Fibroblast of lung (primary cell): ENCODE measurements around the gene ABLIM2. TPM values are rescaled to one million over a fixed set of nuclear protein-coding genes. Genes with fewer than 3 reads are reported as not detected.

ENCODE experiments used
- DNase-seq, 2 donors: peaks; one replicate each; pipeline versions ENCODE4 v3.0.0 to v3.0.0-alpha.2; 2010; ENCODE audit warnings: low read depth in 2 of 2
- H2AFZ ChIP-seq: 2 replicates; pipeline ENCODE4 v1.5.1; 2012; ENCODE audit warnings: low read length, control low read depth, inconsistent platforms
- H3K27ac ChIP-seq: 2 replicates; pipeline ENCODE4 v1.5.1; 2011; ENCODE audit warnings: low read length, control low read depth; ENCODE audit not compliant: insufficient read depth
- H3K27me3 ChIP-seq: 2 replicates; pipeline ENCODE4 v1.5.1; 2011; ENCODE audit warnings: mild to moderate bottlenecking, low read length; ENCODE audit not compliant: control insufficient read depth, insufficient read depth
- H3K36me3 ChIP-seq: 2 replicates; pipeline ENCODE4 v1.5.1; 2011; ENCODE audit warnings: low read length; ENCODE audit not compliant: control insufficient read depth, insufficient read depth
- H3K4me1 ChIP-seq: 2 replicates; pipeline ENCODE4 v1.5.1; 2011; ENCODE audit warnings: low read length; ENCODE audit not compliant: control insufficient read depth, insufficient read depth; ENCODE audit errors: extremely low read depth
- H3K4me2 ChIP-seq: 2 replicates; pipeline ENCODE4 v1.5.1; 2011; ENCODE audit warnings: low read length, control low read depth; ENCODE audit not compliant: insufficient read depth; ENCODE audit errors: extremely low read depth
- H3K4me3 ChIP-seq, 4 experiments: fragments of 200-600 bp in 1 of 4; sonication (generic) in 1 of 4; replicated peaks in 1 of 4; 2 replicates each; pipeline ENCODE4 v1.5.1; 2011 to 2016; ENCODE audit warnings: low read length in 4 of 4, low read depth in 3 of 4, mild to moderate bottlenecking in 3 of 4, control low read depth in 2 of 4, inconsistent platforms in 1 of 4, mixed read lengths in 1 of 4; ENCODE audit not compliant: insufficient read depth in 1 of 4; ENCODE audit errors: control extremely low read depth in 1 of 4
- H3K79me2 ChIP-seq: 2 replicates; pipeline ENCODE4 v1.5.1; 2012; ENCODE audit warnings: mild to moderate bottlenecking, low read length, inconsistent platforms; ENCODE audit not compliant: control insufficient read depth, insufficient read depth
- H3K9ac ChIP-seq: 2 replicates; pipeline ENCODE4 v1.5.1; 2011; ENCODE audit warnings: mild to moderate bottlenecking, low read length, control low read depth; ENCODE audit not compliant: insufficient read depth
- H3K9me3 ChIP-seq: 2 replicates; pipeline ENCODE4 v1.5.1; 2012; ENCODE audit warnings: low read depth, low read length; ENCODE audit not compliant: control insufficient read depth, insufficient read depth
- H4K20me1 ChIP-seq: 2 replicates; pipeline ENCODE4 v1.5.1; 2011; ENCODE audit warnings: low read length; ENCODE audit not compliant: control insufficient read depth, insufficient read depth; ENCODE audit errors: extremely low read depth
- CTCF ChIP-seq, 2 donors: IDR thresholded peaks in 1 of 2; conservative IDR thresholded peaks in 1 of 2; 1 replicate in 1 of 2; 2 replicates in 1 of 2; pipeline ENCODE4 v1.5.1; 2011 to 2012; ENCODE audit warnings: low read length in 2 of 2, control low read depth in 1 of 2, inconsistent platforms in 1 of 2, low read depth in 1 of 2, mild to moderate bottlenecking in 1 of 2
- EZH2 ChIP-seq: IDR thresholded peaks from 2 replicates; pipeline ENCODE4 v1.5.1; 2012; ENCODE audit warnings: low read length, control low read depth, mild to moderate bottlenecking; ENCODE audit errors: missing control alignments
- polyA plus RNA-seq, 2 donors: library from polyadenylated mRNA; depleted of rRNA in 1 of 2; stranded (reverse) in 1 of 2; unstranded in 1 of 2; fragments of >200 nt; gene quantifications; 2 replicates each; pipeline ENCODE4 v1.2.1, GENCODE V29; 2011 to 2012; ENCODE audit warnings: missing spikeins in 1 of 2
- total RNA-seq: library from RNA; depleted of rRNA; stranded (reverse); fragments of >200 nt; gene quantifications from 2 replicates; pipeline ENCODE4 v1.2.1, GENCODE V29; 2014

ABLIM2 gene
- total and polyA plus RNA-seq, 2 donors (not counting 1 experiment from before 2014, with no cell fraction given) = 0.66 to 2.6 TPM

GRCh38 chr4:8174970-8175369 is 16.4 kb upstream of the ABLIM2 start:
- no peak for DNase-seq
- Histone ChIP-seq H3K27me3 (peaks cover 3% of the 10 kb centered on the region), H2AFZ (no peak overlapping the region), H3K79me2 (no peaks in the 10 kb centered on the region), H3K9ac (no peak overlapping the region), H3K27ac (no peak overlapping the region), H3K4me1 (no peaks in the 10 kb centered on the region), H3K36me3 (no peaks in the 10 kb centered on the region), H4K20me1 (no peaks in the 10 kb centered on the region), H3K4me3 (no peak overlapping the region), H3K4me2 (no peak overlapping the region), H3K9me3 (no peaks in the 10 kb centered on the region)
- TF ChIP-seq CTCF (conservative IDR thresholded peaks at IDR 0.05 in 1 of 2, IDR thresholded peaks at IDR 0.05 in 1 of 2; ENCODE audit: low read depth in 1 of 2, low read length in 2 of 2) (no peak), EZH2 (no peak)

DNA sequence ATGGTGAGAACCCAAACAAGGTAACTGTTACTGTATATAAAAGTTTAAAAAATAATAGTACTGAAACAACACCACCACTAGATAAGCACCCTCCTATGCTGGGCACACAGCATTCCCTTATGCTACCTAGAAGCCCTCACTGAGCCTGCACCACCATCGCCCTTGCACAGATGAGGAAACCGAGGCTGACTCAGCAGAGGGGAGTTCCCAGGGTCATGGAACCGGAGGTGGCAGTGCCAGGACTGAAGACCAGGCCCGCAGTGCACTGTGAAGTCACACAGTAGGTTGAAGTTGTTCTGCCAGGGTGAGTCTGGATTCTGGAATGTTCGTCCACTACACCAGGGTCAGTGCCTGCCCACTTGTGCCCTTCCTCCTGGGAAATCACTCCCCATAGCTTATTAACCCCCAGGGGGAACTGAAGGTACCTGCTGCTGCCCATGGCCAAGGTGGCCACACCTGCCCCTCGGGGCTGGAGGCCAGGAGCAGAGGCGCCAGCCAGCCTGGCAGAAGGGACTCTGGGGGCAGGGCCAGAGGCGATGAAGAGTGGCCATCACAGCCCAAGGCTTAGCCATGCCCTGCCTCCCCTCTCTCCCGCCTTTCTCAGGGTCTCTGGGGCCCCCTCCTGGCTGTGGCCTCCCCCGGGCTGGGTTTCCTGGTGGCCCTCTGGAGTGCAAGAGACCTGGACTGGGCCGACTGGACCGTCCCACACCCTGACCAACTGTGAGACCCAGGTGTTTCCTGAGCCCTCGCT is 15.1 kb upstream of the ABLIM2 start:
- no peaks in the 10 kb centered on the region for H3K4me1 ChIP-seq
- no peak overlapping the region for H3K27ac ChIP-seq
- H3K27me3 ChIP-seq = peaks cover 3% of the 10 kb centered on the region
- no peak overlapping the region for H3K4me3 ChIP-seq
- H3K9ac ChIP-seq = no peak overlapping the region
- TF ChIP-seq EZH2 = no peak
- TF ChIP-seq CTCF (conservative IDR thresholded peaks at IDR 0.05 in 1 of 2, IDR thresholded peaks at IDR 0.05 in 1 of 2; ENCODE audit: low read depth in 1 of 2, low read length in 2 of 2) = no peak
- no peak for DNase-seq
- no peaks in the 10 kb centered on the region for H3K9me3 ChIP-seq
- no peak overlapping the region for H2AFZ ChIP-seq
- H3K79me2 ChIP-seq = no peaks in the 10 kb centered on the region
- H3K4me2 ChIP-seq = no peak overlapping the region
- H4K20me1 ChIP-seq = no peaks in the 10 kb centered on the region
- H3K36me3 ChIP-seq = no peaks in the 10 kb centered on the region

- Histone ChIP-seq H3K36me3 (no peaks in the 10 kb centered on the region), H3K9ac (no peak overlapping the region), H3K79me2 (no peaks in the 10 kb centered on the region), H2AFZ (no peak overlapping the region), H3K4me3 (no peak overlapping the region), H3K27me3 (peaks cover 3% of the 10 kb centered on the region), H4K20me1 (no peaks in the 10 kb centered on the region), H3K9me3 (no peaks in the 10 kb centered on the region), H3K4me1 (no peaks in the 10 kb centered on the region), H3K4me2 (no peak overlapping the region), H3K27ac (no peak overlapping the region)
- TF ChIP-seq EZH2 (no peak), CTCF (conservative IDR thresholded peaks at IDR 0.05 in 1 of 2, IDR thresholded peaks at IDR 0.05 in 1 of 2; ENCODE audit: low read depth in 1 of 2, low read length in 2 of 2) (no peak)
- DNase-seq = no peak
These were observed 13.6 kb upstream of the ABLIM2 start for GRCh38 chr4:8171984-8172924.
